Pancreas (tissue), 10 donors: ENCODE measurements around the gene MAP4K5. TPM values are rescaled to one million over a fixed set of nuclear protein-coding genes. Genes with fewer than 3 reads are reported as not detected.
A peak's percentile ranks its signal among the peaks of the same experiment; 100 is the strongest.

Experiments used
- ATAC-seq, 4 donors: fragments of 200-7000 bp; cut with Tn5 transposase; one replicate each; pipeline versions ENCODE4 v1.8.0 to v1.9.1; 2020; ENCODE audit warnings: mild to moderate bottlenecking in 4 of 4, moderate library complexity in 4 of 4
- DNase-seq, 6 donors: peaks; one replicate each; pipeline ENCODE4 v3.0.0-alpha.2; 2020
- FAIRE-seq: peaks from 2 replicates; lab custom pipeline; 2012; peaks lifted over from hg19 to GRCh38; lab: Jason Lieb, UNC
- H3K27ac ChIP-seq, 4 donors: fragments of 200-600 bp; sonication (generic); 1 replicate in 3 of 4; 2 replicates in 1 of 4; pipeline versions ENCODE4 v1.5.0 to v1.8.0; 2020
- H3K27me3 ChIP-seq, 4 donors: fragments of 200-600 bp; one replicate each; pipeline ENCODE4 v1.8.0; 2021
- H3K36me3 ChIP-seq, 3 donors: fragments of 200-600 bp; sonication (generic) in 1 of 3; one replicate each; pipeline versions ENCODE4 v1.5.0 to v1.8.0; 2020 to 2021
- H3K4me1 ChIP-seq, 3 donors: fragments of 200-600 bp; one replicate each; pipeline ENCODE4 v1.8.0; 2021
- H3K4me3 ChIP-seq, 4 donors: fragments of 200-600 bp; sonication (generic) in 2 of 4; one replicate each; pipeline versions ENCODE4 v1.5.0 to v1.8.0; 2020 to 2021
- H3K9me3 ChIP-seq, 4 donors: fragments of 200-600 bp; one replicate each; pipeline ENCODE4 v1.8.0; 2021
- CTCF ChIP-seq, 4 donors: fragments of 200-600 bp; sonication (generic) in 3 of 4; IDR thresholded peaks; one replicate each; pipeline versions ENCODE4 v1.5.0 to v1.8.0; 2021; ENCODE audit warnings: antibody characterized with exemption in 4 of 4
- WGBS, 2 donors: extraction: QIAGEN DNeasy Blood & Tissue Kit; methylation state at CpG; one replicate each; pipeline ENCODE4 v1.1.7; 2013; 5-methylcytosine and 5-hydroxymethylcytosine counted together
- intact Hi-C, 3 donors: fragments of 100-400 bp; cut with DNase I; formaldehyde crosslinking; loops; one replicate each; pipeline versions ENCODE4 v1.11.1 to v1.14.2; 2022
- polyA plus RNA-seq, 2 donors: library from polyadenylated mRNA; stranded (reverse); fragments of 200-250 nt; gene quantifications; one replicate each; pipeline ENCODE4 v1.2.3, GENCODE V29; 2013
- total RNA-seq, 6 donors: library from RNA; stranded (reverse); fragmentation: NEBNext Ultra II Directional in 4 of 6; extraction: Animal tissue kit (Norgen Biotek cat#: 25700) in 4 of 6; gene quantifications; one replicate each; pipeline versions ENCODE4 v1.2.1 to v1.2.4, GENCODE V29; 2021 to 2023
- donor health status: healthy with polysubstance abuse.
- donor health status: DM: no; HTN: no; CAD: no; lungs with moderate emphysema.
- donor health status: DM: no; HTN: no; CAD: no.
- donor health status: control.
- donor health status: control.
- donor health status: Bipolar disorder and iron deficiency.
- donor health status: DM: yes; HTN: yes; CAD: no.
- donor health status: DM: no; HTN: no; CAD: no.
- donor health status: DM: no; HTN: no; CAD: no.
- donor health status: DM: yes; HTN: yes; CAD: no.

Gene MAP4K5
- total and polyA plus RNA-seq, 8 donors = 12.6 to 28.6 (median 21.0) TPM

- no peaks in the 10 kb centered on the region for H3K27me3 ChIP-seq
- no peak for TF ChIP-seq CTCF (IDR thresholded peaks at IDR 0.05)
- intact Hi-C loops = no loop called here
- peaks cover 0 to 5% (median 0%) of the 10 kb centered on the region in 3 donors for H3K36me3 ChIP-seq
- no peak for ATAC-seq
- FAIRE-seq = no peak
- no peak overlapping the region for H3K27ac ChIP-seq
- no peaks in the 10 kb centered on the region for H3K9me3 ChIP-seq
- DNase-seq = no peak
- H3K4me3 ChIP-seq = no peak overlapping the region
- 58 to 70% methylated on average over 2 of the region's 2 CpGs for WGBS, 2 donors
- H3K4me1 ChIP-seq = peaks cover 5 to 8% (median 7%) of the 10 kb centered on the region in 3 donors
Observed at GRCh38 chr14:50497351-50497750, 35.0 kb downstream of the MAP4K5 start.

GRCh38 chr14:50489851-50490250 lies 42.5 kb downstream of the MAP4K5 start:
- H3K9me3 ChIP-seq = no peaks in the 10 kb centered on the region
- ATAC-seq (no peak), DNase-seq (no peak), FAIRE-seq (no peak)
- intact Hi-C loops = no loop called here
- H3K4me3 ChIP-seq = no peak overlapping the region
- 94 to 98% methylated on average over 3 of the region's 3 CpGs for WGBS, 2 donors
- no peaks in the 10 kb centered on the region for H3K27me3 ChIP-seq
- H3K36me3 ChIP-seq = no peaks in the 10 kb centered on the region
- H3K4me1 ChIP-seq = peaks cover 0 to 13% (median 0%) of the 10 kb centered on the region in 3 donors
- H3K27ac ChIP-seq = no peak overlapping the region
- TF ChIP-seq CTCF (IDR thresholded peaks at IDR 0.05) = no peak

GRCh38 chr14:50488521-50488920 lies 43.8 kb downstream of the MAP4K5 start:
- no peak overlapping the region for H3K4me3 ChIP-seq
- peak; percentile 76 to 93 (median 88) for ATAC-seq
- intact Hi-C loops = no loop called here
- peak overlapping the region in 1 of 4 donors; percentile 30 for H3K27ac ChIP-seq
- H3K36me3 ChIP-seq = no peaks in the 10 kb centered on the region
- no peaks in the 10 kb centered on the region for H3K27me3 ChIP-seq
- no peak for TF ChIP-seq CTCF (IDR thresholded peaks at IDR 0.05)
- DNase-seq = no peak
- H3K9me3 ChIP-seq = no peaks in the 10 kb centered on the region
- H3K4me1 ChIP-seq = peaks cover 0 to 13% (median 0%) of the 10 kb centered on the region in 3 donors
- 39 to 50% methylated on average over 1 of the region's 1 CpG for WGBS, 2 donors
- FAIRE-seq = no peak

GRCh38 chr14:50479041-50479440 lies 53.3 kb downstream of the MAP4K5 start:
- Histone ChIP-seq H3K9me3 (no peaks in the 10 kb centered on the region), H3K27ac (no peak overlapping the region), H3K27me3 (no peaks in the 10 kb centered on the region), H3K4me1 (no peaks in the 10 kb centered on the region), H3K4me3 (no peak overlapping the region), H3K36me3 (peaks cover 0 to 9% (median under 1%) of the 10 kb centered on the region in 3 donors)
- intact Hi-C loops = no loop called here
- WGBS, 2 donors = 94 to 97% methylated on average over 2 of the region's 2 CpGs
- no peak for FAIRE-seq
- DNase-seq = no peak
- no peak for TF ChIP-seq CTCF (IDR thresholded peaks at IDR 0.05)
- ATAC-seq = no peak

GRCh38 chr14:50477760-50478159 lies 54.6 kb downstream of the MAP4K5 start:
- Histone ChIP-seq H3K27ac (no peak overlapping the region), H3K9me3 (no peaks in the 10 kb centered on the region), H3K4me1 (no peaks in the 10 kb centered on the region), H3K4me3 (no peak overlapping the region), H3K36me3 (peaks cover 0 to 20% (median 8%) of the 10 kb centered on the region in 3 donors), H3K27me3 (no peaks in the 10 kb centered on the region)
- intact Hi-C loops = no loop called here
- peak; percentile 47 for FAIRE-seq
- no peak for TF ChIP-seq CTCF (IDR thresholded peaks at IDR 0.05)
- ATAC-seq = no peak
- 95 to 98% methylated on average over 2 of the region's 2 CpGs for WGBS, 2 donors
- no peak for DNase-seq
